Iris pigment epithelial cell (primary cell): ENCODE measurements around the gene EVPLL.
"Not testable (repeated sequence)": the region's sequence is repeated elsewhere in the genome, so short reads cannot be mapped to it uniquely, and the experiment has no call there.

Source experiments
- DNase-seq: peaks from one replicate; pipeline ENCODE4 v3.0.0-alpha.2; 2011; ENCODE audit warnings: low read depth

Gene EVPLL

GRCh38 chr17:18379246-18380146 is 1.9 kb downstream of the EVPLL start:
- DNase-seq: no peak

GRCh38 chr17:18380471-18381157 is 3.0 kb downstream of the EVPLL start:
- no peak for DNase-seq

- no peak for DNase-seq
Measured at GRCh38 chr17:18381158-18381952, 3.8 kb downstream of the EVPLL start.

GRCh38 chr17:18381953-18382245 is 4.3 kb downstream of the EVPLL start:
- DNase-seq: no peak

GRCh38 chr17:18382441-18383078 is 5.0 kb downstream of the EVPLL start:
- DNase-seq: no peak

GRCh38 chr17:18383079-18383481 is 5.5 kb downstream of the EVPLL start:
- not testable (repeated sequence) for DNase-seq

- not testable (repeated sequence) for DNase-seq
Measured at GRCh38 chr17:18384271-18384670, 6.7 kb downstream of the EVPLL start.

- not testable (repeated sequence) for DNase-seq
Measured at GRCh38 chr17:18387583-18387982, 10.0 kb downstream of the EVPLL start.

- not testable (repeated sequence) for DNase-seq
Measured at GRCh38 chr17:18388266-18388665, 10.7 kb downstream of the EVPLL start.

- not testable (repeated sequence) for DNase-seq
Measured at GRCh38 chr17:18388728-18389127, 11.2 kb downstream of the EVPLL start.

- DNase-seq: not testable (repeated sequence)
Measured at GRCh38 chr17:18401872-18402590, 24.5 kb downstream of the EVPLL start.

GRCh38 chr17:18403166-18403565 is 25.6 kb downstream of the EVPLL start:
- not testable (repeated sequence) for DNase-seq

GRCh38 chr17:18403604-18404003 is 26.0 kb downstream of the EVPLL start:
- DNase-seq: not testable (repeated sequence)

- not testable (repeated sequence) for DNase-seq
Measured at GRCh38 chr17:18408906-18409305, 31.3 kb downstream of the EVPLL start.

GRCh38 chr17:18409321-18409720 is 31.7 kb downstream of the EVPLL start:
- DNase-seq: peak; percentile 66

- DNase-seq: not testable (repeated sequence)
Measured at GRCh38 chr17:18410736-18411135, 33.2 kb downstream of the EVPLL start.

GRCh38 chr17:18411377-18411864 is 33.8 kb downstream of the EVPLL start:
- DNase-seq: peak; percentile 15

GRCh38 chr17:18412001-18412538 is 34.5 kb downstream of the EVPLL start:
- not testable (repeated sequence) for DNase-seq

- DNase-seq: not testable (repeated sequence)
Measured at GRCh38 chr17:18421521-18421920, 43.9 kb downstream of the EVPLL start.

- not testable (repeated sequence) for DNase-seq
Measured at GRCh38 chr17:18422464-18422863, 44.9 kb downstream of the EVPLL start.

- not testable (repeated sequence) for DNase-seq
Measured at GRCh38 chr17:18423015-18423414, 45.4 kb downstream of the EVPLL start.
